HCT116 (cell line): ENCODE measurements around the gene CWC27. TPM values are rescaled to one million over a fixed set of nuclear protein-coding genes. Genes with fewer than 3 reads are reported as not detected.

ENCODE experiments used
- ATAC-seq: fragments of 200-7000 bp; cut with Tn5 transposase; 2 replicates; pipeline ENCODE4 v1.9.1; 2020; ENCODE audit warnings: mild to moderate bottlenecking, moderate library complexity
- BruUV-seq: library from RNA; stranded (reverse); fragments of 400-500 nt; replicated peaks from 2 replicates; lab custom pipeline; 2021; lab: Mats Ljungman, UMichigan
- CTCF ChIA-PET: fragments of 300-600 bp; sonication (Branson Sonifier 250); formaldehyde crosslinking; loops from one replicate; lab custom pipeline; 2021; ENCODE audit warnings: antibody characterized with exemption; lab: Charles Lee
- POLR2A ChIA-PET: fragments of 300-600, 350-600 bp; sonication (Branson Sonifier 250); formaldehyde crosslinking; loops from one replicate; lab custom pipeline; 2021; ENCODE audit warnings: antibody characterized with exemption; lab: Charles Lee
- RAD21 ChIA-PET, 2 experiments: fragments of 300-600 bp; sonication (Branson Sonifier 250); formaldehyde crosslinking; loops; one replicate each; lab custom pipeline; 2023; ENCODE audit warnings: low total read pairs in 2 of 2; ENCODE audit not compliant: uncharacterized antibody in 2 of 2, unreplicated experiment in 2 of 2, low non-redundant PET in 1 of 2; lab: Charles Lee
- DNase-seq: peaks from one replicate; pipeline ENCODE4 v3.0.0-alpha.2; 2010; ENCODE audit warnings: low read depth, low spot score
- H2AFZ ChIP-seq: fragments of 200-600 bp; shearing (Covaris generic), sonication (generic); 2 replicates; pipeline ENCODE4 v1.6.1; 2017; ENCODE audit warnings: low read depth, mixed run types, mixed read lengths, antibody characterized with exemption, low read length; ENCODE audit not compliant: poor library complexity, severe bottlenecking
- H3K27ac ChIP-seq: 2 replicates; pipeline ENCODE4 v1.5.1; 2012; ENCODE audit warnings: low read depth, low read length
- H3K27me3 ChIP-seq: fragments of 200-600 bp; sonication (generic); 2 replicates; pipeline ENCODE4 v1.6.1; 2016; ENCODE audit warnings: mixed run types, low read length, mixed read lengths; ENCODE audit not compliant: insufficient read depth
- H3K36me3 ChIP-seq, 2 experiments: fragments of 200-500 bp in 1 of 2; fragments of 200-600 bp in 1 of 2; sonication (Bioruptor generic) in 1 of 2; sonication (generic) in 1 of 2; 2 replicates each; pipeline versions ENCODE4 v1.5.1 to v1.6.1; 2014 to 2016; ENCODE audit warnings: low read length in 2 of 2, inconsistent platforms in 1 of 2, mixed read lengths in 1 of 2, mixed run types in 1 of 2; ENCODE audit not compliant: insufficient read depth in 2 of 2, control insufficient read depth in 1 of 2
- H3K4me1 ChIP-seq, 2 experiments: fragments of 200-600 bp in 1 of 2; sonication (generic) in 1 of 2; 2 replicates each; pipeline versions ENCODE4 v1.5.1 to v1.6.1; 2012 to 2017; ENCODE audit warnings: low read length in 2 of 2, inconsistent platforms in 1 of 2, mild to moderate bottlenecking in 1 of 2, mixed read lengths in 1 of 2, mixed run types in 1 of 2, moderate library complexity in 1 of 2; ENCODE audit not compliant: insufficient read depth in 2 of 2, control insufficient read depth in 1 of 2
- H3K4me2 ChIP-seq: fragments of 200-600 bp; sonication (generic); 2 replicates; pipeline ENCODE4 v1.6.1; 2017; ENCODE audit warnings: mixed run types, low read length, mixed read lengths
- H3K4me3 ChIP-seq, 2 experiments: fragments of 200-600 bp in 1 of 2; sonication (generic) in 1 of 2; replicated peaks in 1 of 2; 2 replicates each; pipeline ENCODE4 v1.5.1; 2011 to 2016; ENCODE audit warnings: low read length in 2 of 2, control low read depth in 1 of 2, low read depth in 1 of 2, mild to moderate bottlenecking in 1 of 2, mixed read lengths in 1 of 2, mixed run types in 1 of 2
- H3K79me2 ChIP-seq: fragments of 200-600 bp; sonication (generic); 2 replicates; pipeline ENCODE4 v1.6.1; 2017; ENCODE audit warnings: mild to moderate bottlenecking, mixed run types, low read length, moderate library complexity, mixed read lengths; ENCODE audit not compliant: insufficient read depth
- H3K9ac ChIP-seq: fragments of 200-600 bp; sonication (generic); 2 replicates; pipeline ENCODE4 v1.6.1; 2016; ENCODE audit warnings: low read length, mixed read lengths
- H3K9me2 ChIP-seq: fragments of 200-600 bp; sonication (generic), shearing (Covaris generic); 2 replicates; pipeline ENCODE4 v1.6.1; 2017; ENCODE audit warnings: mixed run types, mild to moderate bottlenecking, moderate library complexity; ENCODE audit not compliant: insufficient read depth
- H3K9me3 ChIP-seq, 2 experiments: fragments of 200-500 bp in 1 of 2; fragments of 200-600 bp in 1 of 2; sonication (Bioruptor generic) in 1 of 2; sonication (generic) in 1 of 2; 2 replicates each; pipeline ENCODE4 v1.6.1; 2014 to 2017; ENCODE audit warnings: low read length in 2 of 2, mixed read lengths in 2 of 2, inconsistent platforms in 1 of 2, low read depth in 1 of 2, mild to moderate bottlenecking in 1 of 2, mixed run types in 1 of 2, moderate library complexity in 1 of 2; ENCODE audit not compliant: control insufficient read depth in 1 of 2, insufficient read depth in 1 of 2
- H4K20me1 ChIP-seq: fragments of 200-600 bp; sonication (generic), shearing (Covaris generic); 2 replicates; pipeline ENCODE4 v1.6.1; 2017; ENCODE audit warnings: mixed run types, mild to moderate bottlenecking, moderate library complexity; ENCODE audit not compliant: insufficient read depth
- CBX3 ChIP-seq: IDR thresholded peaks from 2 replicates; pipeline ENCODE4 v1.6.1; 2012; ENCODE audit warnings: low read depth
- CEBPB ChIP-seq: IDR thresholded peaks from 2 replicates; pipeline ENCODE4 v1.6.1; 2012; ENCODE audit warnings: low read depth
- ELF1 ChIP-seq: IDR thresholded peaks from 2 replicates; pipeline ENCODE4 v1.6.1; 2012; ENCODE audit warnings: low read depth, borderline replicate concordance
- FOSL1 ChIP-seq: IDR thresholded peaks from 2 replicates; pipeline ENCODE4 v1.6.1; 2012; ENCODE audit warnings: low read depth
- JUND ChIP-seq: IDR thresholded peaks from 2 replicates; pipeline ENCODE4 v1.6.1; 2012
- POLR2AphosphoS5 ChIP-seq: IDR thresholded peaks from 2 replicates; pipeline ENCODE4 v1.6.1; 2011; ENCODE audit warnings: mild to moderate bottlenecking, low read depth, low read length, moderate library complexity
- SP1 ChIP-seq: IDR thresholded peaks from 2 replicates; pipeline ENCODE4 v1.6.1; 2012; ENCODE audit warnings: low read depth
- SRF ChIP-seq: IDR thresholded peaks from 2 replicates; pipeline ENCODE4 v1.6.1; 2012; ENCODE audit warnings: low read depth
- TCF7L2 ChIP-seq: IDR thresholded peaks from 2 replicates; pipeline ENCODE4 v1.7.0; 2011; ENCODE audit warnings: borderline replicate concordance, inconsistent platforms; ENCODE audit not compliant: insufficient read depth, insufficient read length; ENCODE audit errors: extremely low read depth
- YY1 ChIP-seq: IDR thresholded peaks from 2 replicates; pipeline ENCODE4 v1.6.1; 2011; ENCODE audit warnings: low read length, low read depth, moderate library complexity, mild to moderate bottlenecking; ENCODE audit not compliant: insufficient replicate concordance; ENCODE audit errors: extremely low read depth
- ZFX ChIP-seq: fragments of 450-650 bp; IDR thresholded peaks from 2 replicates; pipeline ENCODE4 v1.6.1; 2017
- ZNF274 ChIP-seq: fragments of 200-500 bp; sonication (Bioruptor generic); IDR thresholded peaks from 2 replicates; pipeline ENCODE4 v1.6.1; 2014; ENCODE audit warnings: mild to moderate bottlenecking, low read depth, low read length, inconsistent platforms
- intact Hi-C: fragments of 100-400 bp; cut with micrococcal nuclease; formaldehyde crosslinking; loops from 2 replicates; pipeline ENCODE4 v1.10.0; 2022
- total RNA-seq: library from RNA; stranded (reverse); gene quantifications from one replicate; pipeline ENCODE4 v1.2.1, GENCODE V29; 2021; ENCODE audit not compliant: unreplicated experiment
- TF ChIP-seq, protein P1 (sequence below): IDR thresholded peaks from 2 replicates; pipeline ENCODE4 v1.6.1; 2012
- TF ChIP-seq, protein P2 (sequence below): IDR thresholded peaks from 2 replicates; pipeline ENCODE4 v1.6.1; 2011; ENCODE audit warnings: mild to moderate bottlenecking, low read length, moderate library complexity; ENCODE audit not compliant: insufficient replicate concordance; ENCODE audit errors: extremely low read depth
- TF ChIP-seq, protein P3 (sequence below): IDR thresholded peaks from 2 replicates; pipeline ENCODE4 v1.6.1; 2012; ENCODE audit warnings: low read depth

The CWC27 gene
- total RNA-seq, 1 experiment from 2014 or later, result 29.1 TPM

DNA sequence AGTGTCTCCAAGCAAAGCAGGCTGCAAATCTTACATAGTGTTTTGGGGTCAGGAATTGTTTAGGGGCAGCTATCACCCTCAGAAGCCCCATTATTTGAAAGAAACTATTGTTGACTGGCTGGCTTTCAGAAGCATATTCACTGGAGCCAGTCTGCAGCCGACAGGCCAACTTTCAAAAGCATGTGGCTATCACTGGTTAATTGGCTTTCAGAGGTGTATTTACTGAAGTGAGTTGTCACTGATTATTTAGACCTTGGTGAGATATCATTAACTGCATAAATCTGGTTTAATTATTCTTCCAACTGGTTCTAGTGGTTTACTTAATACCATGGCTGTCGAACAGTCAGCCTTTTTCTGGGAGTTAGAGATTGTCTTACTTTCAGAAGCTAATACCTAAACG is 247.0 kb downstream of the CWC27 start:
- no peak for DNase-seq
- no peak overlapping the region for H3K9ac ChIP-seq
- RAD21 ChIA-PET, result no interaction called here
- TF ChIP-seq TCF7L2 (no peak), SRF (no peak), JUND (no peak), CBX3 (no peak), SP1 (no peak), FOSL1 (no peak)
- TF ChIP-seq, all 23 proteins: peak for 0
- Histone ChIP-seq H4K20me1 (no peaks in the 10 kb centered on the region), H3K36me3 (no peaks in the 10 kb centered on the region), H3K79me2 (no peaks in the 10 kb centered on the region), H3K27me3 (no peaks in the 10 kb centered on the region), H2AFZ (no peak overlapping the region), H3K4me2 (no peak overlapping the region), H3K4me1 (no peaks in the 10 kb centered on the region), H3K9me3 (no peaks in the 10 kb centered on the region), H3K4me3 (no peak overlapping the region), H3K27ac (no peak overlapping the region), H3K9me2 (no peaks in the 10 kb centered on the region)
- ChIA-PET CTCF (no interaction called here), POLR2A (no interaction called here)
- no peak for ATAC-seq
- intact Hi-C loops, result no loop called here
- no TSS peak for BruUV-seq

GRCh38 chr5:65017636-65018035 is 248.9 kb downstream of the CWC27 start:
- POLR2A ChIA-PET, result no interaction called here
- Histone ChIP-seq H3K9ac (no peak overlapping the region), H2AFZ (no peak overlapping the region), H3K27ac (no peak overlapping the region), H3K4me1 (no peaks in the 10 kb centered on the region), H3K4me2 (no peak overlapping the region), H3K9me2 (no peaks in the 10 kb centered on the region), H3K9me3 (no peaks in the 10 kb centered on the region), H4K20me1 (no peaks in the 10 kb centered on the region), H3K4me3 (no peak overlapping the region), H3K27me3 (no peaks in the 10 kb centered on the region), H3K79me2 (no peaks in the 10 kb centered on the region), H3K36me3 (no peaks in the 10 kb centered on the region)
- BruUV-seq, result no TSS peak
- intact Hi-C loops, result no loop called here
- no peak for ATAC-seq
- CTCF ChIA-PET, result no interaction called here
- no peak for DNase-seq
- RAD21 ChIA-PET, result no interaction called here
- TF ChIP-seq, protein P1, sequence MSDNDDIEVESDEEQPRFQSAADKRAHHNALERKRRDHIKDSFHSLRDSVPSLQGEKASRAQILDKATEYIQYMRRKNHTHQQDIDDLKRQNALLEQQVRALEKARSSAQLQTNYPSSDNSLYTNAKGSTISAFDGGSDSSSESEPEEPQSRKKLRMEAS, result no peak
- no peak for TF ChIP-seq ELF1
- no peak for TF ChIP-seq POLR2AphosphoS5
- TF ChIP-seq ZFX, result no peak
- TF ChIP-seq, protein P2, sequence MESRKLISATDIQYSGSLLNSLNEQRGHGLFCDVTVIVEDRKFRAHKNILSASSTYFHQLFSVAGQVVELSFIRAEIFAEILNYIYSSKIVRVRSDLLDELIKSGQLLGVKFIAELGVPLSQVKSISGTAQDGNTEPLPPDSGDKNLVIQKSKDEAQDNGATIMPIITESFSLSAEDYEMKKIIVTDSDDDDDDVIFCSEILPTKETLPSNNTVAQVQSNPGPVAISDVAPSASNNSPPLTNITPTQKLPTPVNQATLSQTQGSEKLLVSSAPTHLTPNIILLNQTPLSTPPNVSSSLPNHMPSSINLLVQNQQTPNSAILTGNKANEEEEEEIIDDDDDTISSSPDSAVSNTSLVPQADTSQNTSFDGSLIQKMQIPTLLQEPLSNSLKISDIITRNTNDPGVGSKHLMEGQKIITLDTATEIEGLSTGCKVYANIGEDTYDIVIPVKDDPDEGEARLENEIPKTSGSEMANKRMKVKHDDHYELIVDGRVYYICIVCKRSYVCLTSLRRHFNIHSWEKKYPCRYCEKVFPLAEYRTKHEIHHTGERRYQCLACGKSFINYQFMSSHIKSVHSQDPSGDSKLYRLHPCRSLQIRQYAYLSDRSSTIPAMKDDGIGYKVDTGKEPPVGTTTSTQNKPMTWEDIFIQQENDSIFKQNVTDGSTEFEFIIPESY, result no peak
- TF ChIP-seq, protein P3, sequence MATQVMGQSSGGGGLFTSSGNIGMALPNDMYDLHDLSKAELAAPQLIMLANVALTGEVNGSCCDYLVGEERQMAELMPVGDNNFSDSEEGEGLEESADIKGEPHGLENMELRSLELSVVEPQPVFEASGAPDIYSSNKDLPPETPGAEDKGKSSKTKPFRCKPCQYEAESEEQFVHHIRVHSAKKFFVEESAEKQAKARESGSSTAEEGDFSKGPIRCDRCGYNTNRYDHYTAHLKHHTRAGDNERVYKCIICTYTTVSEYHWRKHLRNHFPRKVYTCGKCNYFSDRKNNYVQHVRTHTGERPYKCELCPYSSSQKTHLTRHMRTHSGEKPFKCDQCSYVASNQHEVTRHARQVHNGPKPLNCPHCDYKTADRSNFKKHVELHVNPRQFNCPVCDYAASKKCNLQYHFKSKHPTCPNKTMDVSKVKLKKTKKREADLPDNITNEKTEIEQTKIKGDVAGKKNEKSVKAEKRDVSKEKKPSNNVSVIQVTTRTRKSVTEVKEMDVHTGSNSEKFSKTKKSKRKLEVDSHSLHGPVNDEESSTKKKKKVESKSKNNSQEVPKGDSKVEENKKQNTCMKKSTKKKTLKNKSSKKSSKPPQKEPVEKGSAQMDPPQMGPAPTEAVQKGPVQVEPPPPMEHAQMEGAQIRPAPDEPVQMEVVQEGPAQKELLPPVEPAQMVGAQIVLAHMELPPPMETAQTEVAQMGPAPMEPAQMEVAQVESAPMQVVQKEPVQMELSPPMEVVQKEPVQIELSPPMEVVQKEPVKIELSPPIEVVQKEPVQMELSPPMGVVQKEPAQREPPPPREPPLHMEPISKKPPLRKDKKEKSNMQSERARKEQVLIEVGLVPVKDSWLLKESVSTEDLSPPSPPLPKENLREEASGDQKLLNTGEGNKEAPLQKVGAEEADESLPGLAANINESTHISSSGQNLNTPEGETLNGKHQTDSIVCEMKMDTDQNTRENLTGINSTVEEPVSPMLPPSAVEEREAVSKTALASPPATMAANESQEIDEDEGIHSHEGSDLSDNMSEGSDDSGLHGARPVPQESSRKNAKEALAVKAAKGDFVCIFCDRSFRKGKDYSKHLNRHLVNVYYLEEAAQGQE, result no peak
- TF ChIP-seq ZNF274, result no peak
- TF ChIP-seq JUND, result no peak
- TF ChIP-seq YY1, result no peak
- TF ChIP-seq FOSL1, result no peak
- no peak for TF ChIP-seq CEBPB
